Testis (tissue), 2 donors: ENCODE results near the gene GRIP1.

Experiments used
- CTCF ChIP-seq, 3 experiments: fragments of 450-650 bp in 2 of 3; fragments of 200-600 bp in 1 of 3; sonication (generic) in 1 of 3; IDR thresholded peaks; one replicate each; pipeline ENCODE4 v1.5.1; 2016 to 2019; ENCODE audit warnings: antibody characterized with exemption in 3 of 3, mild to moderate bottlenecking in 2 of 3, moderate library complexity in 1 of 3
- POLR2A ChIP-seq: fragments of 450-650 bp; IDR thresholded peaks from one replicate; pipeline ENCODE4 v1.6.1; 2017; ENCODE audit warnings: antibody characterized with exemption, mild to moderate bottlenecking, moderate library complexity

- TF ChIP-seq CTCF (IDR thresholded peaks at IDR 0.05), result no peak
- no peak for TF ChIP-seq POLR2A
These were observed 338.7 kb downstream of the GRIP1 start for GRCh38 chr12:66340131-66340530.
